Measurements from ENCODE around the gene SIDT1.

DNA sequence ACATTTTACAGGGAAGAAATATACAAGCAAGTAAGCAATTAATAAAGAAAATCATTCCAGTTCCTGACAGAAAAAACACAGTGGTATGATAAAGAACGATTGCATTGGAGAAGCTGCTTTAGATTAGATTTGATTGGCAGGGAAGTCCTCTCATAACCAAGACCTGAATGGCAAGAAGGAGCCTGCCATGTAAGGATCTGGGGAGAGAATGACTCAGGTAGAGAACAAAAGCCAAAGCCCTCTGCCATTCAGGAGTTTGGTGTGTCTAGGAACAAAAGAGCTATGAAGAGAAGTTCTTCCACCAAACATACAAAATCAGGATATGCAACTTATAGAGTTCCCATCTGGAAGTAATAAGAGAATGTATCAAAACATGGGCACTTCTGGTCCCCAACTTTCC, 57.6 kb downstream of the SIDT1 start:
- TF ChIP-seq RAD21 (IDR thresholded peaks at IDR 0.05; ENCODE audit: low read depth) (no peak), YY1 (IDR thresholded peaks at IDR 0.05; ENCODE audit: low read depth) (no peak), TCF12 (IDR thresholded peaks at IDR 0.05; ENCODE audit: low read depth) (no peak), TEAD4 (IDR thresholded peaks at IDR 0.05) (no peak), CREB1 (IDR thresholded peaks at IDR 0.05; ENCODE audit: low read depth) (no peak), FOXM1 (IDR thresholded peaks at IDR 0.05; ENCODE audit: borderline replicate concordance, low read depth) (no peak)
- TF ChIP-seq, protein P1, sequence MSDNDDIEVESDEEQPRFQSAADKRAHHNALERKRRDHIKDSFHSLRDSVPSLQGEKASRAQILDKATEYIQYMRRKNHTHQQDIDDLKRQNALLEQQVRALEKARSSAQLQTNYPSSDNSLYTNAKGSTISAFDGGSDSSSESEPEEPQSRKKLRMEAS (IDR thresholded peaks at IDR 0.05) = no peak
